ENCODE results near the gene RPS19BP1.

Gene RPS19BP1

GRCh38 chr22:39520226-39521105, 12.1 kb downstream of the RPS19BP1 start, which contains the start of gene ATF4:
TSS of gene ATF4 (plus strand) at chr22:39520562. CDS start at chr22:39521446, 884 bp downstream.
- no peak for DNase-seq (ENCODE audit: low read depth)
- in situ Hi-C loops (cut with HindIII; ENCODE audit: low sequenced_read_pairs) = no loop called here
- H3K4me3 ChIP-seq (ENCODE audit: low read depth, low read length) = peak within 1 kb of the TSS; percentile 99
- TF ChIP-seq, protein P1, sequence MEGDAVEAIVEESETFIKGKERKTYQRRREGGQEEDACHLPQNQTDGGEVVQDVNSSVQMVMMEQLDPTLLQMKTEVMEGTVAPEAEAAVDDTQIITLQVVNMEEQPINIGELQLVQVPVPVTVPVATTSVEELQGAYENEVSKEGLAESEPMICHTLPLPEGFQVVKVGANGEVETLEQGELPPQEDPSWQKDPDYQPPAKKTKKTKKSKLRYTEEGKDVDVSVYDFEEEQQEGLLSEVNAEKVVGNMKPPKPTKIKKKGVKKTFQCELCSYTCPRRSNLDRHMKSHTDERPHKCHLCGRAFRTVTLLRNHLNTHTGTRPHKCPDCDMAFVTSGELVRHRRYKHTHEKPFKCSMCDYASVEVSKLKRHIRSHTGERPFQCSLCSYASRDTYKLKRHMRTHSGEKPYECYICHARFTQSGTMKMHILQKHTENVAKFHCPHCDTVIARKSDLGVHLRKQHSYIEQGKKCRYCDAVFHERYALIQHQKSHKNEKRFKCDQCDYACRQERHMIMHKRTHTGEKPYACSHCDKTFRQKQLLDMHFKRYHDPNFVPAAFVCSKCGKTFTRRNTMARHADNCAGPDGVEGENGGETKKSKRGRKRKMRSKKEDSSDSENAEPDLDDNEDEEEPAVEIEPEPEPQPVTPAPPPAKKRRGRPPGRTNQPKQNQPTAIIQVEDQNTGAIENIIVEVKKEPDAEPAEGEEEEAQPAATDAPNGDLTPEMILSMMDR (IDR thresholded peaks at IDR 0.05; ENCODE audit: low read depth, low read length, missing control alignments) = no peak

- in situ Hi-C loops (cut with HindIII; ENCODE audit: low sequenced_read_pairs) = no loop called here
- peak; percentile 99 for DNase-seq (ENCODE audit: low read depth)
These were observed 12.8 kb downstream of the RPS19BP1 start for GRCh38 chr22:39519681-39520225.

GRCh38 chr22:39518996-39519680, 13.4 kb downstream of the RPS19BP1 start:
- in situ Hi-C loops (cut with HindIII; ENCODE audit: low sequenced_read_pairs) = no loop called here
- DNase-seq (ENCODE audit: low read depth) = no peak
- TF ChIP-seq, protein P1 (IDR thresholded peaks at IDR 0.05; ENCODE audit: low read depth, low read length, missing control alignments) = no peak
- peak overlapping the region; percentile 99 for H3K4me3 ChIP-seq (ENCODE audit: low read depth, low read length)

More at GRCh38 chr22:39519681-39520225, 12.8 kb downstream of the RPS19BP1 start:
- TF ChIP-seq, protein P1 (IDR thresholded peaks at IDR 0.05; ENCODE audit: low read depth, low read length, missing control alignments) = peak; percentile 27
- peak overlapping the region; percentile 99 for H3K4me3 ChIP-seq (ENCODE audit: low read depth, low read length)

GRCh38 chr22:39518144-39518786, 14.3 kb downstream of the RPS19BP1 start:
- TF ChIP-seq, protein P1 (IDR thresholded peaks at IDR 0.05; ENCODE audit: low read depth, low read length, missing control alignments) = no peak
- DNase-seq (ENCODE audit: low read depth) = no peak
- no peak overlapping the region for H3K4me3 ChIP-seq (ENCODE audit: low read depth, low read length)
- in situ Hi-C loops (cut with HindIII; ENCODE audit: low sequenced_read_pairs) = no loop called here

- TF ChIP-seq, protein P1 (IDR thresholded peaks at IDR 0.05; ENCODE audit: low read depth, low read length, missing control alignments) = no peak
- no peak for DNase-seq (ENCODE audit: low read depth)
These were observed 15.1 kb downstream of the RPS19BP1 start for GRCh38 chr22:39517470-39517869.

More at GRCh38 chr22:39517470-39517869, 15.1 kb downstream of the RPS19BP1 start:
- in situ Hi-C loops (cut with HindIII; ENCODE audit: low sequenced_read_pairs) = no loop called here
- H3K4me3 ChIP-seq (ENCODE audit: low read depth, low read length) = no peak overlapping the region
